Measurements from ENCODE around the gene DNAJA4.

DNAJA4 gene

GRCh38 chr15:78327466-78327865 lies 63.1 kb downstream of the DNAJA4 start:
- H3K4me3 ChIP-seq (ENCODE audit: low read depth, low read length), result no peak overlapping the region
- no peak overlapping the region for H3K27ac ChIP-seq (ENCODE audit: extremely low read depth, low read depth, low read length)
- H3K4me1 ChIP-seq (ENCODE audit: control insufficient read depth, insufficient read depth, low read length), result no peaks in the 10 kb centered on the region; the same call in 1 of the 2 replicates
- TF ChIP-seq ELK4 (IDR thresholded peaks at IDR 0.05; ENCODE audit: borderline replicate concordance, low read depth, low read length) (no peak), ZNF341 (tag by site-specific recombination; IDR thresholded peaks at IDR 0.05; ENCODE audit: low read depth) (no peak), ZBTB48 (tag by site-specific recombination; IDR thresholded peaks at IDR 0.05) (no peak), ZNF214 (tag by site-specific recombination; IDR thresholded peaks at IDR 0.05; ENCODE audit: borderline replicate concordance) (no peak), ZNF366 (tag by site-specific recombination; conservative IDR thresholded peaks at IDR 0.05) (no peak), ZNF560 (tag by site-specific recombination; IDR thresholded peaks at IDR 0.05; ENCODE audit: borderline replicate concordance) (no peak), ZSCAN23 (tag by site-specific recombination; IDR thresholded peaks at IDR 0.05) (no peak), ZNF157 (tag by site-specific recombination; IDR thresholded peaks at IDR 0.05) (no peak), PRDM2 (tag by site-specific recombination; IDR thresholded peaks at IDR 0.05; ENCODE audit: borderline replicate concordance) (no peak), ZNF785 (tag by site-specific recombination; IDR thresholded peaks at IDR 0.05) (no peak), ZBTB26 (tag by site-specific recombination; optimal IDR thresholded peaks at IDR 0.05) (no peak), ZNF791 (tag by site-specific recombination; IDR thresholded peaks at IDR 0.05) (no peak), ZNF555 (tag by site-specific recombination; conservative IDR thresholded peaks at IDR 0.05) (no peak), ZNF416 (tag by site-specific recombination; IDR thresholded peaks at IDR 0.05) (no peak), ZNF112 (tag by site-specific recombination; IDR thresholded peaks at IDR 0.05) (no peak)
- no peaks in the 10 kb centered on the region for H3K9me3 ChIP-seq (ENCODE audit: control insufficient read depth, insufficient read depth, low read depth, low read length)
- ChIA-PET CTCF (interaction anchor here (1.0 to 1.1 kb wide), 2 partner anchors 18 to 93 kb away, joined by 3 read pairs; no protein-coding TSS in a partner anchor), POLR2A (no interaction called here)
- no peaks in the 10 kb centered on the region for H3K36me3 ChIP-seq (ENCODE audit: control insufficient read depth in 2 of 2, insufficient read depth in 1 of 2, low read length in 2 of 2)

- Histone ChIP-seq H3K4me3 (ENCODE audit: low read depth, low read length) (no peak overlapping the region), H3K36me3 (ENCODE audit: control insufficient read depth in 2 of 2, insufficient read depth in 1 of 2, low read length in 2 of 2) (no peaks in the 10 kb centered on the region), H3K4me1 (ENCODE audit: control insufficient read depth, insufficient read depth, low read length) (no peaks in the 10 kb centered on the region), H3K27ac (ENCODE audit: extremely low read depth, low read depth, low read length) (no peak overlapping the region), H3K9me3 (ENCODE audit: control insufficient read depth, insufficient read depth, low read depth, low read length) (no peaks in the 10 kb centered on the region)
- CTCF ChIA-PET, result no interaction called here
- POLR2A ChIA-PET, result interaction anchor here (1.4 kb wide), 1 partner anchor 30 kb away, joined by 3 read pairs; the partner anchor contains the start of gene SKIC8
- TF ChIP-seq ZIC2 (tag by site-specific recombination; IDR thresholded peaks at IDR 0.05) (no peak), FEZF1 (tag by site-specific recombination; IDR thresholded peaks at IDR 0.05) (no peak), ZNF473 (tag by site-specific recombination; IDR thresholded peaks at IDR 0.05) (no peak), ZNF416 (tag by site-specific recombination; IDR thresholded peaks at IDR 0.05) (no peak), ZNF843 (tag by site-specific recombination; IDR thresholded peaks at IDR 0.05) (no peak), AEBP2 (tag by site-specific recombination; IDR thresholded peaks at IDR 0.05; ENCODE audit: borderline replicate concordance) (no peak), PATZ1 (tag by site-specific recombination; IDR thresholded peaks at IDR 0.05) (no peak)
Measured at GRCh38 chr15:78329625-78330024, 65.3 kb downstream of the DNAJA4 start.

Data from HEK293 (cell line).